Measurements from ENCODE around the gene TSNAXIP1.

The TSNAXIP1 gene

DNA sequence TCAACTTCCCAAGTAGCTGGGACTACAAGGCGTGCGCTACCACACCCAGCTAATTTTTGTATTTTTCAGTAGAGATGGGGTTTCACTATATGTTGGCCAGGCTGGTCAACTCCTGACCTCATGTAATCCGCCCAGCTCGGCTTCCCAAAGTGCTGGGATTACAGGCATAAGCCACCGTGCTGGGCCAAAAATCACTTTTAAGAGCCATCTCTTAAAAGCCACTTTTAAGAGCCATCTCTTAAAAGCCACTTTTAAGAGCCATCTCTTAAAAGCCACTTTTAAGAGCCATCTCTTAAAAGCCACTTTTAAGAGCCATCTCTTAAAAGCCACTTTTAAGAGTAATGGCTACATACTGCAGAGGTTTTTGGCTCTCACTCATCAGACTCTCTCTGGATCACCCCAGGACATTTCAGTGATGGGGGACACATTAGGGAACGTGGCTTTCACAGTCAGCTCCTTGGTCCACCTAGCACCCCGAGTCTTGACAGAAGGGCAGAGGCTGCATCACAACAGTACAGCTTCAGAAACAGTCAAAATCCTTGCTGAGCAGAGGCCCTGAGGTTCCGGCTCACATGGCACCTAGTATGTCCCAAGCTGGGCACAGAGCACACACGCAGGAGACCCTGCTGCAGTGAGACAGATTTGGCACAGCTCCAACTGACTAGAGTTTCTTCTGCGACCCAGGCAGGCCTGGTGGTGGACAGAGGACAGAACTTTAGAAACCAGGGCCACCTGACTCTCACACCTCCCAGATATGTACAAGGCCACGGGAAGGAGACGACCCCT lies 23.9 kb upstream of the TSNAXIP1 start:
- no peak for DNase-seq

DNA sequence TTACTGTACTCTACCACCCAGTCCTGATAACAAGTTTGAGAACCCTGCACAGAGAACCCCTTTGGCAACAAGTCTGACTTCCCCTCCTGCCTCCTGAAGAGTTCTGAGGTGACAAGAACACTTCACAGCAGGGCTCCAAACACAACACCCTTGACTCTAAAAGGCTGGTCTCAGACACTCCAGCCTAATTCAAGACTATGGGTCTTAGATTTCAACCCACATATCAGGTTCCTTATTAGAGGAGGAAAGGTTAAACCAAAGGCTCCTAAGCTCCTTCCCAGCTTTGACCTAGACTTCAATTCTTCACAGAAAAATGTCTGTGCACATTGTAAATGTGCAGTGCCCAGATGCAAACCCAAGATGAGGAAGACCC lies 23.4 kb upstream of the TSNAXIP1 start:
- DNase-seq: no peak

DNA sequence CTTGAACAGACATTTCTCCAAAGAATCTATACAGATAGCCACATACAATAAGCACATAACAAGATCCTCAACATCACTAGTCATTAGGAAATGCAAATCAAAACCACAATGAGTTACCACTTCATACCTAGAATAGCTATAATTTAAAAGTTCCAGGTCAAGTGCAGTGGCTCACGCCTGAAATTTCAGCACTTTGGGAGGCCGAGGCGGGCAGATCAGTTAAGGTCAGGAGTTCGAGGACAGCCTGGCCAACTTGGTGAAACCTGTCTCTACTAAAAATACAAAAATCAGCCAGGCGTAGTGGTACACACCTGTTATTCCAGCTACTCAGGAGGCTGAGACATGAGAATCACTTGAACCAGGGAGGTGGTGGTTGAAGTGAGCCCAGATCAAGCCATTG lies 20.2 kb upstream of the TSNAXIP1 start:
- no peak for DNase-seq

DNA sequence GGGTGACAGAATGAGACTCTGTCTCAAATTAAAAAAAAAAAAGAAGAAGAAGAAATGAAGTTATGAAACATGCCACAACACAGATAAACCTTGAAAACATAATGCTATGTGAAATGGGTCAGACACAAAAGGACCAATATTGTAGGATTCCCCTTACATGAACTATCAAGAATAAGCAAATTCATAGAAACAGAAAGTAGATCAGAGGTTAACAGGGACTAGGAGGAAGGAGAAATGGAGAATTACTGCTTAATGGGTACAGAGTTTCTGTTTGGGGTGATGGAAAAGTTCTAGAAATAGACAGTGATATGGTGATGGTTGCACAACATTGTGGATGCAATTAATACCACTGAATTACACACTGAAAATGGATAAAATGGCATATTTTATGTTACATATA lies 16.6 kb upstream of the TSNAXIP1 start:
- no peak for DNase-seq

DNA sequence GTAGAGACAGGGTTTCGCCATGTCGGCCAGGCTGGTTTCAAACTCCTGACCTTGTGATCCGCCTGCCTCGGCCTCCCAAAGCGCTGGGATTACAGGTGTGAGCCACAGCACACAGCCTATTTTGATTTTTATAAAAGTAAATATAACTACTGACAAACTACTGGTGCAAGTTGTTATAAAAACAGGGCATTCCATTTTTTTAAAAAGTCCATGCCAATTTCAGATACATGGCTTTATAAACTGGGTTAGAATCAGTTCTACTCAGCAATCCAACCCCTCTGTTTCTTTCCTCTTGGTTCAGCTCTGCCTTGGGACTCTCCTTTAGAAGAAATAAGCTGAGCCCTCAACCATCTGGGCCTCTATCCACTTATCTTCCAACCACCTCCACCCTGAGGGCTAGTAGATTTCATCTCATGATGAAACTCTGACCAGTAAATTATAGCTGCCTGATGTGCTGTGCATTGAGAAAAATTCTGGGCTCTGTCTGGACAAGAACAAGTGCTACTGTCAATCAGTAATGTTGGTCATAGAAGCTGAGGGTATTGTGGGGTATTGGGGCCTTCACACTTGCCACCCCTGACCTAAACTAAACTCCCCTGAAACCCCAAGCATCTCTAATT lies 10.5 kb upstream of the TSNAXIP1 start:
- peak; percentile 77 for DNase-seq

DNA sequence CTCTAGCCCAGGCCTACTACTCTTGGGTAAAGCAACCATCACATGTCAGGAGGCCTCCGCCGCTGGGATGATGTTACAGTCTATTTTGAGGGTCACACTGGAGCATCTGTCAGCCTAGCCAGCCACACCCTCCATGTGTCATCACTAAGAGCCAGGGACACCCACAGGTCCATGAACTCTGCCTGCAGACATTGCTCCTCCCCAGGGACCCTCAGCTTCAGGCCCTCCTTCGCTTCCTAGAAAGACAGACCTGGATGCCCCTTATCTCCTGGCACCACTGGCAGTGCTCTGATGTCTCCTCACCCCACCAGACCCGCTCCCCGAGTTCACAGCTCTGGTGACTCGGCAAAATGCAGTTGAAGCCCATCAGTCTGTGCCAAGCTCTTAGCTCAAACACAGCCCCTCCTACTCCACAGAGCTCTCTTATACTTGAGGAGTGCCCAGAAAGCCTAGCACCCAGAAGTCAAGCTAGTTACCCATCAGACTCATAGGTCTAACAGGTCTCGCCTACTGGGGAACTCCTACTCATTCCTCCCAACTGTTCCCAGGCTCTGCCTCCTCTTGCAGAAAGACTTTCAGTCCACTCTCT lies 6.3 kb upstream of the TSNAXIP1 start:
- DNase-seq: no peak

DNA sequence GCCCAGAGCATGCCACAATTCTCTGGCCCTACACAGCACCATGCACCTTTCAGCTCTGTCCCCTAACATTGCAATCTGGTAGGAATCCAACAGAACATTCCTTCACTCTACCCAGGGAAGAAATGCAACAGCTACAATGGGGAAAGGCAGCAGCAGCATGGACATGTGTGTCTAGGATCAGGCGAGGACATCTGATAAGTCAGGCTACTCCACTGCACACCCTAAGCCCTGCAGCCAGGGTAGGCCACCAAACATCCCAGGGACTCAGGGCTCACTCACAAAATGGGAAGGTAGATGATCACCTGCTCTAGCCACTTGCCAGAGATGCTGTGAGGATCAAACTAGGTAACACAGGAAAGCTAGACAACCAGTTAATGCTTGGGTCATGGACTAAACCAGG lies 5.4 kb upstream of the TSNAXIP1 start:
- no peak for DNase-seq

DNA sequence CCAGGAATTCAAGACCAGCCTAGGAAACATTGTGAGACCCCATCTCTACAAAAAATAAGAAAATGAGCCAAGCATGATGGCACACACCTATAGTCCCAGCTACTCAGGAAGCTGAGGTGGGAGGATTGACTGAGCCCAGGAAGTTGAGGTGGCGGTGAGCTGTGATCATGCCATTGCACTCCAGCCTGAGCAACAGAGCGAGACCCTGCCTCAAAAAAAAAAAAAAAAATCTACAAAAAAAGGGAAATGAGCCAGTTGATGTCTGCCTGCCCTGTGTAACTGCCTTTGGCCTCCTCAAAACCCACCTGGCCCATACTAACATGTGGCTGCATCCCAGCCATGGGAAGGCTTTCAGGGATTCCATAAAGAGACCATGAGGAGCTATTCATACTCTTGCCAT lies 4.8 kb upstream of the TSNAXIP1 start:
- DNase-seq: no peak

DNA sequence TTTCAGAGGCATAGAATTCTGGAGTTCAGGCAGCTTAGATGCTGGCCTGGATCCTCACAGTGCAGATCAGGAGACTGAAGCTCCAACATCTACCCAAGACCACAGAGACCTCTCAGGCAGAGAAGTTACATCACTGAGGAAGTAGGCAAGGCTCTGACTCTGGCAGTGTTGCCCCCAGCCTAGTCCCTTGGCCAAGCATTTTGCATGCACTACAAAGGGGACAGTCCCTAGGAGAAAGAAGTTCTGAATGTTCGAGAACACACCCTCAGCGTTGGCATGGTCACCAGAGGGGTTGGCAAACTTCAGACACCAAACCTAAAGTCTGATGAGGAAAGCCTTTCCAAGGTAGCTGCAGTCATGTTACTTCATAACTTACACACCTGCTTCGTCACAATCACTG lies 2.8 kb upstream of the TSNAXIP1 start:
- no peak for DNase-seq

DNA sequence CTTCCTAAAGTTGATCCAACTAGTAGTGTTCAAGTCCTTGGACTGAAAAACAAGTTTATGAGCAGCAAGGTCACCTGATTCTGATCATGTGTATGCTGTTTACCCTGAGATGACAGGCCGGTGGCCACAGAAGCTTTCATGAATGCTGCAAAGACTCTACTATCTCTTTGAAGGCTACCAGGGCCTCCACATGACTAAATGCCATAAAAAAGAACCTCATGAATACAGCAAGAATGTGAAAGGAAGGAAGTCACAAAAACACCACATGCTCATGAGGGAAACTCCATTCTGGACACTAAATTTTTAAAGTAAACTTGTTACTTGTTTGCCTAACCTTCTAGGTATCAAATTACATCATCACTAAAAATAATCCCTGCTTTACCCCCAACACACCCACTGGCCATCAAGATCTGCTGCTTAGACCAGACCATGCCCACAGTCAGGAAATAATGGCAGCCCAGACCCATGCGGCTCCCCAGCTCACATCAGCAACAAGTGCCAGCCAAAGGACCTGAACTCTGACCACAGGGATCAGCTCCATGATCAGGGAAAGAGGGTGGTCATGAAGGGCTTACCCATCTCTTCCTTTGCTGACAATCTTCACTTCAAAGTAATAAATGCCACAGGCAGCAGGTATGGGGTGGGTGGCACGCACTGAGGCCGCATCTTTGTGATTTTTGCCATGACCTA lies 1.7 kb upstream of the TSNAXIP1 start:
- DNase-seq: no peak

DNA sequence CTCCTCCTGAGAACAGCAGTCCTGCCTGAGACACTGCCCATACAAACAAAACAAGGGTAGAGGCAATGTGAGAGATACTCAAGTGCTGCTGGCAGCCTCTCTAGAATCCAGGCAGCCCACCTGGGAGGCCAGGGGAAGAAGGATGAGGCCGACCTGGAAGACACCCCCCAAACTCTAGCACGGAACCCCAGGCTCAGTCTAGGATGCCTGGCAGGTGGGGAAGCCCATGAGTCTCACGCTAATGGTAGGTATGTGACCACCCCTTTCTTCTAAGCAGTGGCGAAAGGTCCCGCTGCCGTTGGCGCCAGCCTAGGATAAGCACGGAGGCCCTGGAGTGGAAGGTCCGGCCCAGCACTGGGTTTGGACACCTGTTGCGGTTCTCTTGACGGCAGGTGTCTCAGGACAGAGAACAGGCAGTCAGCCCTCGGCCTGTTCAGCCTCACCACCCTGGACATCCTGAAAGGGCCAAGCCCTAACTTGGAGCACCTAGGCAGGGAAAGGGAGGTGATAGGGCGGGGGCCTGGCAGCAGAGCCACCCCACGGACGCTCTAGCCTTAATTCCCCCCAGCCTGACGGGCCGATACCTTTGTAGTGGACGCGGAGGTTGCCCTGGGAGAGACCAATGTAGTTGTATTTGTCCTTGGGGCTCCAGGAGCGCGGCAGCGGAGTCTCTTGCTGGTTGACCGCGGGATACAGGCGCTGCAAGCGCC lies 816 bp upstream of the TSNAXIP1 start:
- peak; percentile 45 for DNase-seq

DNA sequence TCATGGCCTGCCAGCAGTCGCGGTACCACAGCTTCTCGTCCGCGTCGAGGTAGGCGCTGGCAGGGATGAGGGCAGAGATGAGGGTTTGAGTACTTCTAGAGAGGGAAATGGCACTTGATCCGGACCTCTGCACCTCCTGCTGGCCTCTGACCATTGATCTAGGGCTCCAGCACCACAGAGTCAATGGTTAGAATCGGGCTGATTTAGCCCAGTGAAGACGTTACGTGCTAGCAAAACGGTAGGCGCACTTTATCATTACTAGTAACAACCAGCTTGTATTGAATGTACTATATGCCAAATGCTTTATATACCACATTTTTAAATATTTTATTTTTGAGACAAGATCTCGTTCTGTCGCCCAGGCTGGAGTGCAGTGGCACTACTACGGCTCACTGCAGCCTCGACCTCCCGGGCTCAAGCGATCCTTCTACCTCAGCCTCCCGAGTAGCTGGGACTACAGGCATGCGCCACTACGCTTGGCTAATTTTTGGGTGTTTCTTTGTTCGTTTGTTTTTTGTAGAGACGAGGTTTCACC lies 526 bp downstream of the TSNAXIP1 start:
- DNase-seq: no peak

DNA sequence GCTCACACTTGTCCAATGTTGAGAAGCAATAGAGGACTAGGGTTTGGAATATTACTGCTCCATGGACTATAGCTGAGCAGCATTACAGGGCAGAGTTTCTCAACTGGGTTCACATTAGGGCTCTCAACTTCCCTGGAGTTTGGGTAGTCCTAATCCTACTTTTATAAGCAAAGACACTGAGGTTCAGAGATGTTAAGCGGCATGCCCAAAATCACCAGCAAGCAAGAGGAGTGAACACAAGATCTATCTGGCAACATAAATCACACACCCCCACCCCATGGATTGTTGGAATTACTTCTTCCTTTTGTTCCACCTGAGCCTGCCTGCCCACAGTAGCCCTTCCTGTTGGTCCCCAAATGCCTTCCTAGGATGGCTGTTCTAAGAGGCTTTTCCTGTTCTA lies 5.2 kb downstream of the TSNAXIP1 start:
- no peak for DNase-seq

DNA sequence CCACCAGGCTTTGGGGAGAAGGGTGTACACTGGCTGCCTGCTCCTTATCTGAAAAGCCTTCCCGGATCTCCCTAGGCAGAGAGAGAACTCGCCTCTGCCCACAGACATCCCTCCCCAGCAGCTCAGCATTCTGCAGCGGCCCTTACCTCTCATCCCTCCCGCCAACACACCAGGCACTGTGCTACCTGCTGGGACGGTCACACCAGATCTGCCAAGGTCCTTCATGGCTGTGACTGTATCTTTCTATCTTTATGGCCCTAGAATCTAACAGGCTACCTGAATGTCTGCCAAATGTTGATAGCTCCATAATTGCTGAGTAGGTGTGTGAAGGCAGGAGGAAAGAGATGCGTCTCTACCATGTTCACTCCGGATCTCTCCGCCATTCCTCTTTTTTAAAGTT lies 7.9 kb downstream of the TSNAXIP1 start:
- DNase-seq: no peak

DNA sequence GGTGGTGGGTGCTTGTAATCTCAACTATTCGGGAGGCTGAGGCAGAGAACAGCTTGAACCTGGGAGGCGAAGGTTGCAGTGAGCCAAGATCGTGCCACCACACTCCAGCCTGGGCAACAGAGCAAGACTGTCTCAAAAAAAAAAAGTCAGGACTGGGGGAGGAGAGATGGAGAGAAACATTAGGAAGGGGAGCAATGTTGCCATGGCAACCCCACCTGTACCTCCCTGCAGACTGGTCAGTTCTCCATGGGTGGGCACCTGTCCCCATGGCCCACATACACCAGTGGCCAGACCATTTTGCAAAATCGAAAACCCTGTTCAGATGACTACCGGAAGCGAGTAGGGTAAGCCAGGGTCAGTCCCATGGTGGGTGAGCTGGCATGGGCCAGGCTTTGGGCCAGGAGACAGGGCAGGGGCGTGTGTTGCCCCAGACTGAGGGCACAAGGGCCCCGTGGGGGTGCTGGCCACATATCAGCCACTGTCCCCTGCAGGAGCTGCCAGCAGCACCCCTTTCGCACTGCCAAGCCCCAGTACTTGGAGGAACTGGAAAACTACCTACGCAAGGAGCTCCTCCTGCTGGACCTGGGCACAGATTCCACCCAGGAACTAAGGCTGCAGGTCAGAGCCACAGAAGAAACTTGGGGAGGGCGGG lies 14.0 kb downstream of the TSNAXIP1 start:
- DNase-seq: no peak

DNA sequence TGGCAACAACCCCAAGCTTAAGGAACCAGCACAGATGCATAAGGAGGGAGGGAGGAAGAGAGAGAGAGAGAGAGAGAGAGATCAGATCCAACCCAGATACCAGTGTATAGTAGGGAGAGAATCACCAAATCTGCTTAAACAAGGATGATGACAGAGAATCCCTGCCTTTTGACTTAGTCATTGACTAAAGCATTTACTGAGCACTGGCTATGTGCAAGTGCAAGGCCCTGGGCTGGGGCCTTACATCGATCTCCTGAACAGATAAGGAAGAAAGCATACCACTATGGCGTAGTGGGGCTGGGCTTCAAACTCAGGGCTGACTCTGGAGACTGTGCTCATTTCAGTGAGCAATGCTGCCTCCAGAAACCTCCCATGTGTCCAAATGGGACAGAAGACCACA lies 15.8 kb downstream of the TSNAXIP1 start:
- no peak for DNase-seq

DNA sequence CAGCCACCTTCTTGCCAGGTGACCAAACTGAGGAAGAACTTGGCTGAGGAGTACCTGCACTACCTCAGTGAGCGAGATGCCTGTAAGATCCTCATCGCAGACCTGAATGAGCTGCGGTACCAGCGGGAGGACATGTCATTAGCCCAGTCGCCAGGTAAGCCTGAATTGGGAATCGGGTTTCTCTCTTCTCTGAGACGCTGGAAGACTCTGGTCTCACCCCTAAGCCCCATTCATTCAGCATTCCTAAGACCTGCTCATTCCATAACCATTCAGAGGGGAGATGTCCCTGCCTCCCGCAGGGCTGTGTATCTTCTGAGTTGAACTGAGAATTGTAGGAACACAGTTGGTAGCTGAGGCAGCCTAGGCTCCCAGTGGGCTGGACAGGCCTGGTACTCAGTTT lies 18.4 kb downstream of the TSNAXIP1 start:
- DNase-seq: no peak

DNA sequence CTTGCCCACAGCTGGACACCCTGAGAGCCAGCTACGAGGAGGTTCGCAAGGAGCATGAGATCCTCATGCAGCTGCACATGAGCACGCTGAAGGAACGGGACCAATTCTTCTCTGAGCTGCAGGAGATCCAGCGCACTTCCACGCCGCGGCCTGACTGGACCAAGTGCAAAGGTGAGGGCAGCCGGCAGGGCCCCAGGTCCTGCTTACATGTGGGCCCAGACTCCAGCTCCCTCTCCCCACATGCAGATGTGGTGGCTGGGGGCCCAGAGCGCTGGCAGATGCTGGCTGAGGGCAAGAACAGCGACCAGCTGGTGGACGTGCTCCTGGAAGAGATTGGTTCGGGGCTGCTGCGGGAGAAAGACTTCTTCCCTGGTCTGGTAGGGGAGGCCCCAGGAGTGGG lies 19.2 kb downstream of the TSNAXIP1 start:
- DNase-seq: no peak

DNA sequence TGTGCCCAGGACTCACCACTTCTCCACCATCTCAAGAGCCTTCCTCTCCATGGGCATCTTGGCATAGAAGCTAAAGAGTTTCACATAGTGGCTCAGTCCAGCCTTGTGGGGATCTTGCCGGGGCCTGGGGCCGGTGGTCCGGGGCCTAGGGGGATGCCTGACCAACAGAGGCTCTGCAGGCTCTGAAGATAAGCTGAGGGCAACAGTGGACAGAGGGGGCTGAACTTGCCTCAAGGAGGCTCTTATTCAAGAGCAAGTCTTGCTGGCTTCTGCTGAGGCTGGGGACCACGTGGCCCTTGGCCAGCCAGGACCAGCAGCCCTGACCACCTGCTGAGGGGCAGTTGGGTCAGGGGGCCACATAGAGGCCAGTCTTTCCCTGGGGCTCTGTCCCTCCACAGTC lies 22.0 kb downstream of the TSNAXIP1 start:
- no peak for DNase-seq

DNA sequence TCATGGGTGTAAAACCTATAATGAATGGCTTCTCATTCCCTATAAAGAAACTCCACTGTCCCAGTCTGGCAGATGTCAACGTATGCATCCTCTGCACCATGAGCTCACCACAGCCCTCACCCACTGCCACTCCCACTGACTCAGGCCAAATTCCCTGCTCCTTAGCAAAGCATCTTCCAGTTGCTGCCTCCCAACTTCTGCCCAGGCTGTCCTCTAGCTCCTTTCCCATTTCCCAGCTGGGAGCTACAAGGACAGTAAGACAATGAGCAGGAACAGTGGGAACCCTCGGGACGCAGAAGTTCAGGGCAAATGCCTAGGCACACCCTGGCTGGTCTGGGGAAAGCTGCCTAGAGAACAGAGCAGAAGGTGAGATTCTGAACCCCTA lies 26.3 kb downstream of the TSNAXIP1 start:
- DNase-seq: peak; percentile 36

DNA sequence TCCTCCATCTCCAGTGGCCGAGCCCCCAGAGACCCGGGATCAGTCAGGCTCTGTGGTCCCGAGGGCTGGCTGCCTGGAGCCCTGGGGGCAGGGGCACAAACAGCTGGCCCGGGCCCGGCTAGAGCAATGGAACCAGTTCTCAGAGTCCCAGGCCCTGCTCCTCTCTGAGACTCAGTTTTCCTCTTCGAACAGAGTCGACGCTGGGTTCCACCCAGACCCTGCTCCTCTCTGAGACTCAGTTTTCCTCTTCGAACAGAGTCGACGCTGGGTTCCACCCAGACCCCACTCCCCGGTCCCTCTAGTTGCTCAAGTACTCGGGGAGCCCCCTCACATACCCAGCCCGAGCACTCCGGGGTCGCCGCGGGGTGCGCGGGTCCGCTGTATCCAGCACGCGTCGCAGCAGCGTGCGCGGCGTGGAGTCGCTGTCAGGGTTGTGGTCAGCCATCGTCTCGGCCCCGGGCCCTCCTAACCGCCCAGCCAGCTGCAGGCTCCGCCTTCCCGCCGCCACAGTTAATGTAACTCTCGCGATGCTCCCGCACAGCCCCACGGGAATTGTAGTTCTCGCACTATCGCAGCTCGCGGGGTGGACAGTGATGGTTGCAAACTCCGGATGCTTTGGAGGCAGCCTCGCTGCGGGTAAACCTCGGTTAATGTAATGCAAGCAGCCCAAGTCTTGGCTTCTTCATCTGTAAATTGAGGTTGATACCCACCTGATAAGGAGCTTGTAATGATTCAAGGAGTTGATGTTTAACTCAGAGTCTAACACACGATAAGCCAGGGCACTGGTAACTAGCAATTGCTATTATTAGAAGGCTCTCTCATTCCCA lies 26.9 kb downstream of the TSNAXIP1 start:
- DNase-seq: peak; percentile 93

DNA sequence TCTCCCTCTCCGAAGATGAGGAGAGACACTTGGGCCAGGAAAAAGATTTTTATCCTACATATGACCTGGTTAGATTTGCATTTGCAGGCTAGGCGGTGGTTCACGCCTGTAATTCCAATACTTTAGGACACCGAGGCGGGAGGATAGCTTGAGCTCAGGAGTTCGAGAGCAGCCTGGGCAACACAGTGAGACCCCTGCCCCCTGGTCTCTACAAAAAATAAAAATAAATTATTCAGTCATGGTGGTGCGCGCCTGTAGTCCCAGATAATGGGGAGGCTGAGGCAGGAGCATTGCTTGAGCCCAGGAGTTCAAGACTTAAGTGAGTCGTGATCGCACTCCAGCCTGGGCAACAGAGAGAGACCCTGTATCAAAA lies 27.5 kb downstream of the TSNAXIP1 start:
- no peak for DNase-seq
